Neural progenitor cell (in vitro differentiated cells): ENCODE measurements around the gene ZMYND8. TPM values are rescaled to one million over a fixed set of nuclear protein-coding genes. Genes with fewer than 3 reads are reported as not detected.

Experiments used
- DNase-seq: peaks from one replicate; pipeline ENCODE4 v3.0.0-alpha.2; 2016; ENCODE audit warnings: low spot score
- H2AFZ ChIP-seq: fragments of 200-600 bp; sonication (generic); replicated peaks from 2 replicates; pipeline ENCODE4 v1.6.1; 2016; ENCODE audit warnings: antibody characterized with exemption
- H3F3A ChIP-seq: fragments of 200-600 bp; sonication (generic); 2 replicates; pipeline ENCODE4 v1.6.1; 2016; ENCODE audit warnings: antibody characterized with exemption, low read depth
- H3K27ac ChIP-seq: fragments of 200-600 bp; sonication (generic); 2 replicates; pipeline ENCODE4 v1.5.1; 2016; ENCODE audit warnings: mild to moderate bottlenecking
- H3K27me3 ChIP-seq: fragments of 200-600 bp; sonication (generic); 2 replicates; pipeline ENCODE4 v1.6.1; 2016; ENCODE audit warnings: mild to moderate bottlenecking, moderate library complexity
- H3K36me3 ChIP-seq: fragments of 200-600 bp; sonication (generic); 2 replicates; pipeline ENCODE4 v1.5.1; 2016
- H3K4me1 ChIP-seq: fragments of 200-600 bp; sonication (generic); 2 replicates; pipeline ENCODE4 v1.6.1; 2016; ENCODE audit warnings: mixed run types
- H3K4me2 ChIP-seq: fragments of 200-600 bp; sonication (generic); 2 replicates; pipeline ENCODE4 v1.6.1; 2016
- H3K4me3 ChIP-seq: fragments of 200-600 bp; sonication (generic); 2 replicates; pipeline ENCODE4 v1.5.1; 2016
- H3K79me2 ChIP-seq: fragments of 200-600 bp; sonication (generic); 2 replicates; pipeline ENCODE4 v1.6.1; 2016; ENCODE audit warnings: low read depth
- H3K9ac ChIP-seq: fragments of 200-600 bp; sonication (generic); 2 replicates; pipeline ENCODE4 v1.6.1; 2016
- H3K9me3 ChIP-seq: fragments of 200-600 bp; sonication (generic); 2 replicates; pipeline ENCODE4 v1.5.1; 2016; ENCODE audit warnings: low read depth
- H4K20me1 ChIP-seq: fragments of 200-600 bp; sonication (generic); 2 replicates; pipeline ENCODE4 v1.6.1; 2016; ENCODE audit warnings: low read depth
- H3K27ac Mint-ChIP-seq: 3 replicates; pipeline ENCODE4 v1.8.0; 2021; ENCODE audit warnings: mixed read lengths
- H3K27me3 Mint-ChIP-seq: 2 replicates; pipeline ENCODE4 v1.8.0; 2022; ENCODE audit warnings: low read depth, mild to moderate bottlenecking, inconsistent platforms, moderate library complexity, mixed read lengths; ENCODE audit not compliant: insufficient read depth
- H3K36me3 Mint-ChIP-seq: 3 replicates; pipeline ENCODE4 v1.8.0; 2021; ENCODE audit warnings: mixed read lengths
- H3K4me1 Mint-ChIP-seq: 3 replicates; pipeline ENCODE4 v1.8.0; 2021; ENCODE audit warnings: mixed read lengths
- H3K4me3 Mint-ChIP-seq: 3 replicates; pipeline ENCODE4 v1.8.0; 2021; ENCODE audit warnings: mild to moderate bottlenecking, moderate library complexity, mixed read lengths
- H3K9me3 Mint-ChIP-seq: 3 replicates; pipeline ENCODE4 v1.8.0; 2020; ENCODE audit warnings: mixed read lengths
- EZH2 ChIP-seq: fragments of 200-600 bp; sonication (generic); IDR thresholded peaks from 2 replicates; pipeline ENCODE4 v1.6.1; 2017; ENCODE audit warnings: antibody characterized with exemption, mild to moderate bottlenecking, moderate library complexity
- EZH2phosphoT487 ChIP-seq: fragments of 200-600 bp; sonication (generic); IDR thresholded peaks from 2 replicates; pipeline ENCODE4 v1.6.1; 2017; ENCODE audit warnings: antibody characterized with exemption
- total RNA-seq: library from RNA; depleted of rRNA; stranded (reverse); fragments of >200 nt; gene quantifications from 2 replicates; pipeline ENCODE4 v1.2.3, GENCODE V29; 2015; ENCODE audit warnings: low replicate concordance
- TF ChIP-seq, protein P1 (sequence below): fragments of 200-600 bp; sonication (generic); IDR thresholded peaks from 2 replicates; pipeline ENCODE4 v1.5.1; 2017; ENCODE audit warnings: antibody characterized with exemption, mild to moderate bottlenecking

Gene ZMYND8
- total RNA-seq, 1 donor from 2014 or later = 59.4 TPM

GRCh38 chr20:47284373-47284772 is 72.1 kb downstream of the ZMYND8 start:
- H3K9me3 ChIP-seq = no peaks in the 10 kb centered on the region
- H3K79me2 ChIP-seq = peaks cover 51% of the 10 kb centered on the region
- no peak overlapping the region for H2AFZ ChIP-seq
- H3K4me2 ChIP-seq = no peak overlapping the region
- Mint-ChIP-seq H3K9me3 (no peaks in the 10 kb centered on the region), H3K36me3 (peaks cover 47% of the 10 kb centered on the region), H3K4me3 (no peak overlapping the region), H3K4me1 (peaks cover 16% of the 10 kb centered on the region), H3K27me3 (no peaks in the 10 kb centered on the region), H3K27ac (no peak overlapping the region)
- DNase-seq = no peak
- H3K4me3 ChIP-seq = no peak overlapping the region
- peaks cover 18% of the 10 kb centered on the region for H3K36me3 ChIP-seq
- no peaks in the 10 kb centered on the region for H3K27me3 ChIP-seq
- H3K9ac ChIP-seq = no peak overlapping the region
- H4K20me1 ChIP-seq = peaks cover 10% of the 10 kb centered on the region
- H3F3A ChIP-seq = peaks cover 21% of the 10 kb centered on the region
- H3K4me1 ChIP-seq = peaks cover 10% of the 10 kb centered on the region
- no peak overlapping the region for H3K27ac ChIP-seq
- TF ChIP-seq, protein P1, sequence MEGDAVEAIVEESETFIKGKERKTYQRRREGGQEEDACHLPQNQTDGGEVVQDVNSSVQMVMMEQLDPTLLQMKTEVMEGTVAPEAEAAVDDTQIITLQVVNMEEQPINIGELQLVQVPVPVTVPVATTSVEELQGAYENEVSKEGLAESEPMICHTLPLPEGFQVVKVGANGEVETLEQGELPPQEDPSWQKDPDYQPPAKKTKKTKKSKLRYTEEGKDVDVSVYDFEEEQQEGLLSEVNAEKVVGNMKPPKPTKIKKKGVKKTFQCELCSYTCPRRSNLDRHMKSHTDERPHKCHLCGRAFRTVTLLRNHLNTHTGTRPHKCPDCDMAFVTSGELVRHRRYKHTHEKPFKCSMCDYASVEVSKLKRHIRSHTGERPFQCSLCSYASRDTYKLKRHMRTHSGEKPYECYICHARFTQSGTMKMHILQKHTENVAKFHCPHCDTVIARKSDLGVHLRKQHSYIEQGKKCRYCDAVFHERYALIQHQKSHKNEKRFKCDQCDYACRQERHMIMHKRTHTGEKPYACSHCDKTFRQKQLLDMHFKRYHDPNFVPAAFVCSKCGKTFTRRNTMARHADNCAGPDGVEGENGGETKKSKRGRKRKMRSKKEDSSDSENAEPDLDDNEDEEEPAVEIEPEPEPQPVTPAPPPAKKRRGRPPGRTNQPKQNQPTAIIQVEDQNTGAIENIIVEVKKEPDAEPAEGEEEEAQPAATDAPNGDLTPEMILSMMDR = no peak
- TF ChIP-seq EZH2phosphoT487 = no peak
- no peak for TF ChIP-seq EZH2

GRCh38 chr20:47283411-47283810 is 73.1 kb downstream of the ZMYND8 start:
- Mint-ChIP-seq H3K4me1 (peaks cover 16% of the 10 kb centered on the region), H3K4me3 (no peak overlapping the region), H3K27me3 (no peaks in the 10 kb centered on the region), H3K27ac (no peak overlapping the region), H3K36me3 (peaks cover 44% of the 10 kb centered on the region), H3K9me3 (no peaks in the 10 kb centered on the region)
- Histone ChIP-seq H3K36me3 (peaks cover 12% of the 10 kb centered on the region), H3K27ac (no peak overlapping the region), H3K79me2 (peaks cover 50% of the 10 kb centered on the region), H3K9ac (no peak overlapping the region), H2AFZ (no peak overlapping the region), H3K4me3 (no peak overlapping the region), H4K20me1 (peaks cover 10% of the 10 kb centered on the region), H3K4me1 (peaks cover 10% of the 10 kb centered on the region), H3K9me3 (no peaks in the 10 kb centered on the region), H3F3A (peaks cover 21% of the 10 kb centered on the region), H3K4me2 (no peak overlapping the region), H3K27me3 (no peaks in the 10 kb centered on the region)
- DNase-seq = no peak
- TF ChIP-seq, protein P1 = no peak
- TF ChIP-seq EZH2 = no peak
- TF ChIP-seq EZH2phosphoT487 = no peak

- no peak overlapping the region for H3K4me3 ChIP-seq
- Mint-ChIP-seq H3K4me1 (peaks cover 16% of the 10 kb centered on the region), H3K36me3 (peaks cover 44% of the 10 kb centered on the region), H3K27me3 (no peaks in the 10 kb centered on the region), H3K9me3 (no peaks in the 10 kb centered on the region), H3K4me3 (no peak overlapping the region), H3K27ac (no peak overlapping the region)
- peaks cover 21% of the 10 kb centered on the region for H3F3A ChIP-seq
- DNase-seq = no peak
- H3K4me2 ChIP-seq = no peak overlapping the region
- H3K27ac ChIP-seq = no peak overlapping the region
- peaks cover 10% of the 10 kb centered on the region for H3K4me1 ChIP-seq
- H3K9ac ChIP-seq = no peak overlapping the region
- H3K9me3 ChIP-seq = no peaks in the 10 kb centered on the region
- no peaks in the 10 kb centered on the region for H3K27me3 ChIP-seq
- peaks cover 10% of the 10 kb centered on the region for H4K20me1 ChIP-seq
- TF ChIP-seq EZH2 (no peak), EZH2phosphoT487 (no peak)
- TF ChIP-seq, protein P1 = no peak
- no peak overlapping the region for H2AFZ ChIP-seq
- H3K79me2 ChIP-seq = peaks cover 56% of the 10 kb centered on the region
- peaks cover 12% of the 10 kb centered on the region for H3K36me3 ChIP-seq
These were observed 73.6 kb downstream of the ZMYND8 start for GRCh38 chr20:47282864-47283263.
